GM23338 (cell line): ENCODE results near the gene NKAIN2. TPM values are rescaled to one million over a fixed set of nuclear protein-coding genes. Genes with fewer than 3 reads are reported as not detected.
"Not testable (repeated sequence)": the region's sequence is repeated elsewhere in the genome, so short reads cannot be mapped to it uniquely, and the experiment has no call there.

Source experiments
- ATAC-seq: fragments of 200-7000 bp; cut with Tn5 transposase; 3 replicates; pipeline ENCODE4 v1.9.1; 2020
- DNase-seq: peaks from one replicate; pipeline ENCODE4 v3.0.0-alpha.2; 2015; ENCODE audit warnings: low spot score
- H2AFZ ChIP-seq: fragments of 200-600 bp; sonication (generic); 2 replicates; pipeline ENCODE4 v1.8.0; 2016; ENCODE audit warnings: antibody characterized with exemption, mild to moderate bottlenecking, moderate library complexity
- H3F3A ChIP-seq: fragments of 200-600 bp; sonication (generic); replicated peaks from 2 replicates; pipeline ENCODE4 v1.8.0; 2017; ENCODE audit warnings: antibody characterized with exemption, mixed run types, low read depth
- H3K27ac ChIP-seq: fragments of 200-600 bp; sonication (generic); 2 replicates; pipeline ENCODE4 v1.6.1; 2016; ENCODE audit warnings: low read depth
- H3K27me3 ChIP-seq: fragments of 200-600 bp; sonication (generic); 2 replicates; pipeline ENCODE4 v1.8.0; 2016; ENCODE audit warnings: mild to moderate bottlenecking, mixed run types, moderate library complexity; ENCODE audit not compliant: insufficient read depth
- H3K36me3 ChIP-seq: fragments of 200-600 bp; sonication (generic); 2 replicates; pipeline ENCODE4 v1.8.0; 2016; ENCODE audit warnings: mild to moderate bottlenecking; ENCODE audit not compliant: insufficient read depth
- H3K4me1 ChIP-seq: fragments of 200-600 bp; sonication (generic); 2 replicates; pipeline ENCODE4 v1.8.0; 2016; ENCODE audit warnings: mild to moderate bottlenecking, moderate library complexity; ENCODE audit not compliant: insufficient read depth
- H3K4me2 ChIP-seq: fragments of 200-600 bp; sonication (generic); 2 replicates; pipeline ENCODE4 v1.7.1; 2017; ENCODE audit warnings: mixed run types
- H3K4me3 ChIP-seq: fragments of 200-600 bp; sonication (generic); 2 replicates; pipeline ENCODE4 v1.6.1; 2016; ENCODE audit warnings: mixed run types
- H3K79me2 ChIP-seq: fragments of 200-600 bp; sonication (generic); replicated peaks from 2 replicates; pipeline ENCODE4 v1.8.0; 2017; ENCODE audit warnings: mild to moderate bottlenecking; ENCODE audit not compliant: insufficient read depth
- H3K9me2 ChIP-seq: fragments of 200-600 bp; sonication (generic); 2 replicates; pipeline ENCODE4 v1.8.0; 2017; ENCODE audit not compliant: insufficient read depth
- H4K20me1 ChIP-seq: fragments of 200-600 bp; sonication (generic); replicated peaks from 2 replicates; pipeline ENCODE4 v1.8.0; 2017; ENCODE audit warnings: mild to moderate bottlenecking; ENCODE audit not compliant: insufficient read depth
- H3K27ac Mint-ChIP-seq: 2 replicates; pipeline ENCODE4 v1.8.0; 2020; ENCODE audit warnings: inconsistent platforms, mild to moderate bottlenecking, moderate library complexity, mixed read lengths
- H3K27me3 Mint-ChIP-seq: 3 replicates; pipeline ENCODE4 v1.8.0; 2022; ENCODE audit warnings: low read depth, mild to moderate bottlenecking, moderate library complexity, mixed read lengths, inconsistent platforms; ENCODE audit not compliant: insufficient read depth, poor library complexity
- H3K36me3 Mint-ChIP-seq: 3 replicates; pipeline ENCODE4 v1.8.0; 2021; ENCODE audit warnings: low read depth, mild to moderate bottlenecking, inconsistent platforms, moderate library complexity, mixed read lengths
- H3K4me1 Mint-ChIP-seq: 3 replicates; pipeline ENCODE4 v1.8.0; 2020; ENCODE audit warnings: mild to moderate bottlenecking, inconsistent platforms, mixed read lengths
- H3K4me3 Mint-ChIP-seq: 3 replicates; pipeline ENCODE4 v1.8.0; 2021; ENCODE audit warnings: moderate library complexity, mild to moderate bottlenecking, inconsistent platforms, mixed read lengths
- H3K9me3 Mint-ChIP-seq: 3 replicates; pipeline ENCODE4 v1.8.0; 2020; ENCODE audit warnings: moderate library complexity, mild to moderate bottlenecking, inconsistent platforms, mixed read lengths
- CREB1 ChIP-seq: fragments of 250-450 bp; sonication (Bioruptor Pico); IDR thresholded peaks from 2 replicates; pipeline ENCODE4 v1.5.0; 2020; ENCODE audit warnings: low read depth, mild to moderate bottlenecking, moderate library complexity
- CTCF ChIP-seq, 2 experiments: fragments of 200-600 bp in 1 of 2; sonication (generic) in 1 of 2; conservative IDR thresholded peaks; 2 replicates each; pipeline versions ENCODE4 v1.5.1 to v1.6.1; 2016 to 2017; ENCODE audit warnings: antibody characterized with exemption in 2 of 2, low read depth in 2 of 2, mild to moderate bottlenecking in 2 of 2, moderate library complexity in 1 of 2
- NANOG ChIP-seq: IDR thresholded peaks from 2 replicates; pipeline ENCODE4 v1.6.1; 2016; ENCODE audit warnings: antibody characterized with exemption, borderline replicate concordance
- REST ChIP-seq: IDR thresholded peaks from one replicate; pipeline ENCODE4 v1.6.1; 2018; ENCODE audit warnings: antibody characterized with exemption; ENCODE audit not compliant: unreplicated experiment
- STAT1 ChIP-seq: IDR thresholded peaks from one replicate; pipeline ENCODE4 v1.6.1; 2016; ENCODE audit warnings: antibody characterized with exemption; ENCODE audit not compliant: unreplicated experiment
- polyA plus RNA-seq: library from polyadenylated mRNA; unstranded; fragments of >200 nt; fragmentation: Nextera tagmentation; extraction: Ambion mirVana; gene quantifications from 2 replicates; pipeline ENCODE4 v1.2.1, GENCODE V29; 2016
- total RNA-seq: library from RNA; depleted of rRNA; stranded (reverse); fragments of >200 nt; shearing (Covaris generic); gene quantifications from 2 replicates; pipeline ENCODE4 v1.2.3, GENCODE V29; 2014

Gene NKAIN2
- total and polyA plus RNA-seq, 2 experiments from 2014 or later, result 0.39 to 1.1 TPM

GRCh38 chr6:124334359-124334758 lies 530.7 kb downstream of the NKAIN2 start:
- H3K4me3 Mint-ChIP-seq, result no peak overlapping the region
- Histone ChIP-seq H3K27me3 (no peaks in the 10 kb centered on the region), H3F3A (no peaks in the 10 kb centered on the region), H3K4me1 (peaks cover 2% of the 10 kb centered on the region), H3K4me2 (no peak overlapping the region), H3K36me3 (no peaks in the 10 kb centered on the region), H3K79me2 (no peaks in the 10 kb centered on the region), H3K4me3 (no peak overlapping the region), H2AFZ (no peak overlapping the region; the same call in 1 of the 2 replicates), H3K27ac (no peak overlapping the region), H4K20me1 (no peaks in the 10 kb centered on the region), H3K9me2 (no peaks in the 10 kb centered on the region)
- DNase-seq (peak; percentile 18), ATAC-seq (peak; percentile 37; the same call in 1 of the 3 replicates)
- H3K27me3 Mint-ChIP-seq, result no peaks in the 10 kb centered on the region
- H3K36me3 Mint-ChIP-seq, result no peaks in the 10 kb centered on the region; the same call in 2 of the 3 replicates
- no peak overlapping the region for H3K27ac Mint-ChIP-seq
- TF ChIP-seq NANOG, result no peak
- TF ChIP-seq CTCF (conservative IDR thresholded peaks at IDR 0.05; ENCODE audit: low read depth in 2 of 2), result peak; percentile 21 to 45; a peak in 2 of 4 replicates
- H3K4me1 Mint-ChIP-seq, result peaks cover 5% of the 10 kb centered on the region; the same call in 2 of the 3 replicates
- no peaks in the 10 kb centered on the region for H3K9me3 Mint-ChIP-seq

- no peaks in the 10 kb centered on the region for H3K27me3 Mint-ChIP-seq
- Histone ChIP-seq H2AFZ (peak overlapping the region; percentile 48; the same call in 1 of the 2 replicates), H3K27ac (no peak overlapping the region), H3K4me2 (peak overlapping the region; percentile 58), H3K27me3 (no peaks in the 10 kb centered on the region), H4K20me1 (no peaks in the 10 kb centered on the region), H3F3A (no peaks in the 10 kb centered on the region), H3K9me2 (no peaks in the 10 kb centered on the region), H3K4me3 (no peak overlapping the region), H3K4me1 (peaks cover 23% of the 10 kb centered on the region), H3K36me3 (no peaks in the 10 kb centered on the region), H3K79me2 (no peaks in the 10 kb centered on the region)
- no peaks in the 10 kb centered on the region for H3K9me3 Mint-ChIP-seq
- peaks cover 3% of the 10 kb centered on the region; the same call in 2 of the 3 replicates for H3K36me3 Mint-ChIP-seq
- ATAC-seq, result peak; percentile 57
- H3K4me3 Mint-ChIP-seq, result no peak overlapping the region
- peak overlapping the region; percentile 75 for H3K27ac Mint-ChIP-seq
- H3K4me1 Mint-ChIP-seq, result peaks cover 22% of the 10 kb centered on the region
- DNase-seq, result peak; percentile 20
- TF ChIP-seq CREB1 (CRISPR knock-in tag) (no peak), NANOG (0 out of 2 replicates have a peak, but pooled peaks have one; percentile 5), REST (no peak), STAT1 (no peak)
These were observed 536.1 kb downstream of the NKAIN2 start for GRCh38 chr6:124339610-124340334.

GRCh38 chr6:124348339-124348738 lies 544.7 kb downstream of the NKAIN2 start:
- H3K9me2 ChIP-seq, H3K27me3 Mint-ChIP-seq, ATAC-seq, H3K4me1 Mint-ChIP-seq, H3K4me1 ChIP-seq, H4K20me1 ChIP-seq, H3K4me3 ChIP-seq, H2AFZ ChIP-seq, H3K36me3 Mint-ChIP-seq, H3F3A ChIP-seq, H3K27me3 ChIP-seq, DNase-seq, H3K4me3 Mint-ChIP-seq, H3K79me2 ChIP-seq, H3K27ac ChIP-seq, H3K36me3 ChIP-seq, H3K4me2 ChIP-seq, H3K27ac Mint-ChIP-seq: not testable (repeated sequence)
- H3K9me3 Mint-ChIP-seq, result peaks cover 21% of the 10 kb centered on the region; the same call in 2 of the 3 replicates
